Cardiac fibroblast (primary cell): Measurements from ENCODE around the gene NEUROD2.

Source experiments
- DNase-seq, 2 donors: peaks; one replicate each; pipeline versions ENCODE4 v3.0.0 to v3.0.0-alpha.2; 2010; ENCODE audit warnings: low read depth in 2 of 2
- H3K4me3 ChIP-seq, 2 donors: replicated peaks in 1 of 2; 1 replicate in 1 of 2; 2 replicates in 1 of 2; pipeline ENCODE4 v1.5.1; 2011; ENCODE audit warnings: low read depth in 2 of 2, low read length in 2 of 2, mild to moderate bottlenecking in 2 of 2, moderate library complexity in 1 of 2
- TF ChIP-seq, protein P1 (sequence below): IDR thresholded peaks from one replicate; pipeline ENCODE4 v1.5.1; 2011; ENCODE audit warnings: low read depth, mild to moderate bottlenecking, low read length, inconsistent platforms

The NEUROD2 gene

GRCh38 chr17:39625198-39625785 lies 17.6 kb upstream of the NEUROD2 start:
- DNase-seq: peak in 1 of 2 donors; percentile 74
- H3K4me3 ChIP-seq: no peak overlapping the region
- TF ChIP-seq, protein P1, sequence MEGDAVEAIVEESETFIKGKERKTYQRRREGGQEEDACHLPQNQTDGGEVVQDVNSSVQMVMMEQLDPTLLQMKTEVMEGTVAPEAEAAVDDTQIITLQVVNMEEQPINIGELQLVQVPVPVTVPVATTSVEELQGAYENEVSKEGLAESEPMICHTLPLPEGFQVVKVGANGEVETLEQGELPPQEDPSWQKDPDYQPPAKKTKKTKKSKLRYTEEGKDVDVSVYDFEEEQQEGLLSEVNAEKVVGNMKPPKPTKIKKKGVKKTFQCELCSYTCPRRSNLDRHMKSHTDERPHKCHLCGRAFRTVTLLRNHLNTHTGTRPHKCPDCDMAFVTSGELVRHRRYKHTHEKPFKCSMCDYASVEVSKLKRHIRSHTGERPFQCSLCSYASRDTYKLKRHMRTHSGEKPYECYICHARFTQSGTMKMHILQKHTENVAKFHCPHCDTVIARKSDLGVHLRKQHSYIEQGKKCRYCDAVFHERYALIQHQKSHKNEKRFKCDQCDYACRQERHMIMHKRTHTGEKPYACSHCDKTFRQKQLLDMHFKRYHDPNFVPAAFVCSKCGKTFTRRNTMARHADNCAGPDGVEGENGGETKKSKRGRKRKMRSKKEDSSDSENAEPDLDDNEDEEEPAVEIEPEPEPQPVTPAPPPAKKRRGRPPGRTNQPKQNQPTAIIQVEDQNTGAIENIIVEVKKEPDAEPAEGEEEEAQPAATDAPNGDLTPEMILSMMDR: no peak

DNA sequence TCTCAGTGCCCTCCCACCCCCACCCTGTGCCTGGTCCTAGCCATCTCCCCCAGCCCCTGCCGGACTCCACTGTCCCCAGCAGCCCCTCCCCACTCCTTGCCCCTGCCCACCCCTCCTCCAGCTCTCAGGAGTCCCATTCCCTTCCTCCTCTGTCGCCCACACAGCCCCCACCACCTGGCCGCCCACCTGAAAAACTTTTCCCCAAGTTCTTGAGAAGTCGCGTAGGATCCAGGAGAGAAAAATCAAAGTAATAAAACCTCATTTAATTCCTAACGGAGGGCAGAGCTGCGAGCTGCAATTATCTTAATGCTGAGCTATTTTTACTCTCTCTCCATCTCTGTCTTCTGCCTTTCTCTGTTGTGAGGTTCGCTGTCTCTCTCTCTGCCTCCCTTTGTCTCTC lies 16.6 kb upstream of the NEUROD2 start:
- TF ChIP-seq, protein P1: no peak
- no peak overlapping the region for H3K4me3 ChIP-seq
- DNase-seq: no peak

- no peak overlapping the region for H3K4me3 ChIP-seq
- TF ChIP-seq, protein P1: peak; percentile 94
- DNase-seq: peak; percentile 66 to 70
These were observed 15.7 kb upstream of the NEUROD2 start for GRCh38 chr17:39623356-39623950.

DNA sequence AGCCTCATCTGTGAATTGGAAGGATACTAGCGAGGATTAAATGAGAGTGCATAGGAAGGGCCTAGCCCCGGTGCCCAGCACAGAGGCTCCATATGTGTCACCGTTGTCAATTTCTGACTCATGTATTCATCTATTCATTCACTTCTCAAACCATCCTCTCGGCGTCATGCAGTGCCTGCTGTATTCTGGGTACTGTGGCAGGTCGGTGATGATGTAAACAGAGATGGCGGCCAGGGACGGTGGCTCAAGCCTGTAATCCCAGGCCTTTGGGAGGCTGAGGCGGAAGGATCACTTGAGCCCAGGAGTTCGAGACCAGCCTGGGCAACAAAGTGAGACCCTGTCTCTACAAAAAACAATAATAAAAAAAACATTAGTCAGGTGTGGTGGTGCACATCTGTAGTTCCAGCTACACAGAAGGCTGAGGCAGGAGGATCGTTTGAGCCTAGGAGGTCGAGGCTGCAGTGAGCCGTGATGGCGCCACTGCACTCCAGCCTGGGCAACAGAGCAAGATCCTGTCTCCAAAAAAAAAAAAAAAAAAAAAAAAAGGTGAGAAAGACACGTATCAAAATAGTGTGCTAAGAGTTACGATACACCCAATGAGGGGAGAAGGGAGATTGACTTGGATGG lies 14.8 kb upstream of the NEUROD2 start:
- no peak for DNase-seq
- TF ChIP-seq, protein P1: no peak
- H3K4me3 ChIP-seq: no peak overlapping the region

DNA sequence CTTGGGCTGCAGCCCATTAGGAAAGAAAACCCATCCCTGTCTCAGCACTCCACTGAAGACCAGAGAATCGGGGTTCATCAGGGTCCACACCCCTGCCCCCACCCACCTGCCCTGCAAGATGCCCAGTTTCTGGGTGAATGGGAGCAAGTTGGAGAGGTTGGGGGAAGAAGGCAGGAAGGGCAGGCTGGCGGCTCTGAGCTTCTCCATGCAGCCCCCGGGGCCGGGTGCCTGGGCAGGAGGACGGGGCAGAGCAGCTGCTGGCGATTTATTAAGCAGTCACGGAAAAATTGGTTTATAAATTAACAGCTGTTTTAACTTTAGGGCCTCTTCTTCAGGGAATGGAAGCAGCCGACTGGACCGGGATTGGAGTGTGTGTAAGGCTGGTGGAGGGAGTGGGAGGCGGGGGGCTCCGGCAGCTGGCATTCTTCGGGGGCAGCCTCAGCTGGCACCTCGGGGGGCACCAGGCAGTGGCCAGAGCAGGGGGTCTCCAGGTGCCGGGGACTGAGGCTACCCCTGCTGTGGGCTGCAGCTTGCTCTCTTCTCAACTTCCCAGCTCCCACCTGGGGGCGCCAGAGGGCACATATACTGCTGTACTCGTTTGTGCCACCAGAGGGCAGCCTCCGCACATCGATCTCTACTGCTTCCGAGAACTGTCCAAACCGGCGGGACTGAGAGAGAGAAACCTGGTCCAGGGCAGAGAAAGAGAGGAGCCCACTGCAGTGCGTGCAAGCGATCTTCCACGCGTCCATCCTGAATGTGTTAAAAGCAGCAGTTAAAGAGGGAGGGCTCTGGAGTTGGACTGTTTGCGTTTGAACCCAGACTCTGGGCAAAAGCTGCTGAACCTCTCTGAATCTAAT lies 14.0 kb upstream of the NEUROD2 start:
- H3K4me3 ChIP-seq: no peak overlapping the region
- peak; percentile 82 to 84 for DNase-seq
- TF ChIP-seq, protein P1: peak; percentile 100

GRCh38 chr17:39619786-39620101 lies 12.0 kb upstream of the NEUROD2 start:
- H3K4me3 ChIP-seq: no peak overlapping the region
- TF ChIP-seq, protein P1: no peak
- DNase-seq: no peak
